ENCODE data around the gene GAS2L1. TPM values are rescaled to one million over a fixed set of nuclear protein-coding genes. Genes with fewer than 3 reads are reported as not detected.

Gene GAS2L1
- total and polyA plus RNA-seq, 2 donors (not counting 3 experiments of a cell fraction or from before 2014, with no cell fraction given), result 30.5 to 44.0 TPM

GRCh38 chr22:29345932-29346331, 39.5 kb downstream of the GAS2L1 start:
- Histone ChIP-seq H3K4me3 (replicated peaks in 1 of 3; ENCODE audit: insufficient read depth in 1 of 3, low read depth in 1 of 3, low read length in 3 of 3) (no peak overlapping the region), H3K79me2 (ENCODE audit: control insufficient read depth, insufficient read depth, low read length) (no peaks in the 10 kb centered on the region), H3K27me3 (ENCODE audit: control insufficient read depth in 2 of 2, insufficient read depth in 2 of 2, low read length in 2 of 2) (no peaks in the 10 kb centered on the region), H3K4me1 (ENCODE audit: control insufficient read depth, extremely low read depth, insufficient read depth, low read length) (no peaks in the 10 kb centered on the region), H3K9me1 (replicated peaks; ENCODE audit: control insufficient read depth, extremely low read depth, insufficient read depth, low read length) (no peaks in the 10 kb centered on the region), H4K20me1 (replicated peaks; ENCODE audit: control insufficient read depth, extremely low read depth, insufficient read depth, low read length) (no peaks in the 10 kb centered on the region), H3K4me2 (ENCODE audit: insufficient read depth, low read length) (no peak overlapping the region), H3K9ac (replicated peaks; ENCODE audit: extremely low read depth, insufficient read depth, low read length) (no peak overlapping the region), H3K36me3 (ENCODE audit: control insufficient read depth in 2 of 2, extremely low read depth in 1 of 2, insufficient read depth in 2 of 2, low read length in 2 of 2) (peaks cover 12 to 72% of the 10 kb centered on the region in 2 experiments), H2AFZ (ENCODE audit: low read depth, low read length) (no peak overlapping the region), H3K27ac (ENCODE audit: insufficient read depth, low read depth, low read length) (no peak overlapping the region), H3K9me3 (replicated peaks; ENCODE audit: control insufficient read depth, insufficient read depth, low read length) (no peaks in the 10 kb centered on the region)
- no TSS peak for BruUV-seq (replicated peaks)
- ChIA-PET CTCF (no interaction called here), POLR2A (no interaction called here)
- DNase-seq (ENCODE audit: low read depth, low spot score) (no peak), FAIRE-seq (no peak)
- TF ChIP-seq POLR2AphosphoS5 (IDR thresholded peaks at IDR 0.05; ENCODE audit: insufficient read depth, low read depth, low read length) (no peak), POLR2A (IDR thresholded peaks at IDR 0.05; ENCODE audit: low read depth, low read length) (no peak), EZH2 (IDR thresholded peaks at IDR 0.05; ENCODE audit: borderline replicate concordance, low read depth, low read length, severe bottlenecking) (no peak), GATA2 (IDR thresholded peaks at IDR 0.05; ENCODE audit: insufficient read depth, insufficient read length, low read depth, low read length) (no peak)
- TF ChIP-seq, protein P1, sequence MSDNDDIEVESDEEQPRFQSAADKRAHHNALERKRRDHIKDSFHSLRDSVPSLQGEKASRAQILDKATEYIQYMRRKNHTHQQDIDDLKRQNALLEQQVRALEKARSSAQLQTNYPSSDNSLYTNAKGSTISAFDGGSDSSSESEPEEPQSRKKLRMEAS (IDR thresholded peaks at IDR 0.05; ENCODE audit: insufficient read depth, insufficient read length), result no peak
- dilution Hi-C loops (cut with MboI; ENCODE audit: extremely low pct_ligation_motif_present, low sequenced_read_pairs) (no loop called here), intact Hi-C loops (cut with micrococcal nuclease) (no loop called here)

- no peak for DNase-seq (ENCODE audit: low read depth, low spot score)
- no peak for TF ChIP-seq JUN (IDR thresholded peaks at IDR 0.05; ENCODE audit: borderline replicate concordance, insufficient read depth, insufficient read length, low read depth)
- TF ChIP-seq, protein P1 (IDR thresholded peaks at IDR 0.05; ENCODE audit: insufficient read depth, insufficient read length), result no peak
- no peak for TF ChIP-seq GATA2 (IDR thresholded peaks at IDR 0.05; ENCODE audit: insufficient read depth, insufficient read length, low read depth, low read length)
- no peak for TF ChIP-seq POLR2AphosphoS5 (IDR thresholded peaks at IDR 0.05; ENCODE audit: insufficient read depth, low read depth, low read length)
- TF ChIP-seq EZH2 (IDR thresholded peaks at IDR 0.05; ENCODE audit: borderline replicate concordance, low read depth, low read length, severe bottlenecking), result no peak
- TF ChIP-seq POLR2A (IDR thresholded peaks at IDR 0.05; ENCODE audit: low read depth, low read length), result no peak
- no peak for TF ChIP-seq MYC (IDR thresholded peaks at IDR 0.05; ENCODE audit: low read depth, low read length)
- TF ChIP-seq FOS (IDR thresholded peaks at IDR 0.05; ENCODE audit: borderline replicate concordance, insufficient read depth, low read length), result no peak
- TF ChIP-seq, protein P2, sequence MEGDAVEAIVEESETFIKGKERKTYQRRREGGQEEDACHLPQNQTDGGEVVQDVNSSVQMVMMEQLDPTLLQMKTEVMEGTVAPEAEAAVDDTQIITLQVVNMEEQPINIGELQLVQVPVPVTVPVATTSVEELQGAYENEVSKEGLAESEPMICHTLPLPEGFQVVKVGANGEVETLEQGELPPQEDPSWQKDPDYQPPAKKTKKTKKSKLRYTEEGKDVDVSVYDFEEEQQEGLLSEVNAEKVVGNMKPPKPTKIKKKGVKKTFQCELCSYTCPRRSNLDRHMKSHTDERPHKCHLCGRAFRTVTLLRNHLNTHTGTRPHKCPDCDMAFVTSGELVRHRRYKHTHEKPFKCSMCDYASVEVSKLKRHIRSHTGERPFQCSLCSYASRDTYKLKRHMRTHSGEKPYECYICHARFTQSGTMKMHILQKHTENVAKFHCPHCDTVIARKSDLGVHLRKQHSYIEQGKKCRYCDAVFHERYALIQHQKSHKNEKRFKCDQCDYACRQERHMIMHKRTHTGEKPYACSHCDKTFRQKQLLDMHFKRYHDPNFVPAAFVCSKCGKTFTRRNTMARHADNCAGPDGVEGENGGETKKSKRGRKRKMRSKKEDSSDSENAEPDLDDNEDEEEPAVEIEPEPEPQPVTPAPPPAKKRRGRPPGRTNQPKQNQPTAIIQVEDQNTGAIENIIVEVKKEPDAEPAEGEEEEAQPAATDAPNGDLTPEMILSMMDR (IDR thresholded peaks at IDR 0.05; ENCODE audit: extremely low read depth in 1 of 2, insufficient read depth in 1 of 2, low read depth in 1 of 2, low read length in 2 of 2), result no peak
- Histone ChIP-seq H3K4me3 (replicated peaks in 1 of 3; ENCODE audit: insufficient read depth in 1 of 3, low read depth in 1 of 3, low read length in 3 of 3) (no peak overlapping the region), H3K9me1 (replicated peaks; ENCODE audit: control insufficient read depth, extremely low read depth, insufficient read depth, low read length) (no peaks in the 10 kb centered on the region), H3K9ac (replicated peaks; ENCODE audit: extremely low read depth, insufficient read depth, low read length) (no peak overlapping the region), H3K27me3 (ENCODE audit: control insufficient read depth in 2 of 2, insufficient read depth in 2 of 2, low read length in 2 of 2) (no peaks in the 10 kb centered on the region), H2AFZ (ENCODE audit: low read depth, low read length) (no peak overlapping the region), H3K79me2 (ENCODE audit: control insufficient read depth, insufficient read depth, low read length) (no peaks in the 10 kb centered on the region), H3K4me2 (ENCODE audit: insufficient read depth, low read length) (no peak overlapping the region), H3K36me3 (ENCODE audit: control insufficient read depth in 2 of 2, extremely low read depth in 1 of 2, insufficient read depth in 2 of 2, low read length in 2 of 2) (peaks cover 7 to 70% of the 10 kb centered on the region in 2 experiments), H3K4me1 (ENCODE audit: control insufficient read depth, extremely low read depth, insufficient read depth, low read length) (no peaks in the 10 kb centered on the region), H3K27ac (ENCODE audit: insufficient read depth, low read depth, low read length) (no peak overlapping the region), H3K9me3 (replicated peaks; ENCODE audit: control insufficient read depth, insufficient read depth, low read length) (no peaks in the 10 kb centered on the region), H4K20me1 (replicated peaks; ENCODE audit: control insufficient read depth, extremely low read depth, insufficient read depth, low read length) (no peaks in the 10 kb centered on the region)
- FAIRE-seq, result no peak
- dilution Hi-C loops (cut with MboI; ENCODE audit: extremely low pct_ligation_motif_present, low sequenced_read_pairs), result no loop called here
- no TSS peak for BruUV-seq (replicated peaks)
- intact Hi-C loops (cut with micrococcal nuclease), result no loop called here
- ChIA-PET POLR2A (no interaction called here), CTCF (interaction anchor here (1.3 to 2.9 kb wide), 2 partner anchors 12 to 30 kb away, joined by 3 to 9 read pairs; no protein-coding TSS in a partner anchor)
Measured at GRCh38 chr22:29346659-29347058, 40.2 kb downstream of the GAS2L1 start.
